ENCODE data around the gene ELOVL4.

ELOVL4 gene

GRCh38 chr6:79888587-79888986, 58.8 kb downstream of the ELOVL4 start:
- H3K36me3 ChIP-seq, result no peaks in the 10 kb centered on the region
- H3K4me3 ChIP-seq (ENCODE audit: low read depth, low read length), result no peak overlapping the region
- no peak for TF ChIP-seq CTCF (IDR thresholded peaks at IDR 0.05; ENCODE audit: low read depth, low read length)
- DNase-seq, result no peak
- H3K27me3 ChIP-seq, result peaks cover 6% of the 10 kb centered on the region; the same call in 1 of the 2 replicates
- no peaks in the 10 kb centered on the region for H3K4me1 ChIP-seq
- H3K9me3 ChIP-seq, result no peaks in the 10 kb centered on the region

GRCh38 chr6:79878142-79878748, 69.1 kb downstream of the ELOVL4 start:
- Histone ChIP-seq H3K4me3 (ENCODE audit: low read depth, low read length) (no peak overlapping the region), H3K4me1 (no peaks in the 10 kb centered on the region), H3K36me3 (no peaks in the 10 kb centered on the region), H3K9me3 (no peaks in the 10 kb centered on the region; the same call in 1 of the 2 replicates), H3K27me3 (peaks cover 2% of the 10 kb centered on the region; the same call in 1 of the 2 replicates)
- no peak for TF ChIP-seq CTCF (IDR thresholded peaks at IDR 0.05; ENCODE audit: low read depth, low read length)
- DNase-seq, result no peak

- Histone ChIP-seq H3K27me3 (peaks cover 2% of the 10 kb centered on the region; the same call in 1 of the 2 replicates), H3K4me1 (peaks cover 4% of the 10 kb centered on the region), H3K36me3 (no peaks in the 10 kb centered on the region), H3K4me3 (ENCODE audit: low read depth, low read length) (no peak overlapping the region), H3K9me3 (no peaks in the 10 kb centered on the region)
- no peak for DNase-seq
- no peak for TF ChIP-seq CTCF (IDR thresholded peaks at IDR 0.05; ENCODE audit: low read depth, low read length)
Observed at GRCh38 chr6:79874531-79875134, 72.7 kb downstream of the ELOVL4 start.

GRCh38 chr6:79872986-79873385, 74.4 kb downstream of the ELOVL4 start:
- Histone ChIP-seq H3K4me1 (peaks cover 9% of the 10 kb centered on the region), H3K4me3 (ENCODE audit: low read depth, low read length) (no peak overlapping the region), H3K27me3 (peaks cover 2% of the 10 kb centered on the region; the same call in 1 of the 2 replicates), H3K36me3 (no peaks in the 10 kb centered on the region), H3K9me3 (no peaks in the 10 kb centered on the region)
- DNase-seq, result no peak
- TF ChIP-seq CTCF (IDR thresholded peaks at IDR 0.05; ENCODE audit: low read depth, low read length), result no peak

- no peak for DNase-seq
- Histone ChIP-seq H3K9me3 (no peaks in the 10 kb centered on the region), H3K27me3 (peaks cover 2% of the 10 kb centered on the region; the same call in 1 of the 2 replicates), H3K4me3 (ENCODE audit: low read depth, low read length) (no peak overlapping the region), H3K36me3 (no peaks in the 10 kb centered on the region), H3K4me1 (peaks cover 9% of the 10 kb centered on the region)
- no peak for TF ChIP-seq CTCF (IDR thresholded peaks at IDR 0.05; ENCODE audit: low read depth, low read length)
Observed at GRCh38 chr6:79872303-79872702, 75.0 kb downstream of the ELOVL4 start.

- Histone ChIP-seq H3K36me3 (no peaks in the 10 kb centered on the region), H3K9me3 (no peaks in the 10 kb centered on the region), H3K4me3 (ENCODE audit: low read depth, low read length) (peak overlapping the region; percentile 39), H3K4me1 (peaks cover 16% of the 10 kb centered on the region), H3K27me3 (no peaks in the 10 kb centered on the region)
- DNase-seq, result peak; percentile 86
- TF ChIP-seq CTCF (IDR thresholded peaks at IDR 0.05; ENCODE audit: low read depth, low read length), result peak; percentile 90
Observed at GRCh38 chr6:79869600-79870084, 77.7 kb downstream of the ELOVL4 start.
